HG03159 (cell line): Measurements from ENCODE around the gene WASF2.

Source experiments
- ATAC-seq: cut with Tn5 transposase; IDR thresholded peaks from one replicate; pipeline ENCODE4 v1.9.1; 2021; ENCODE audit warnings: mild to moderate bottlenecking, moderate library complexity; ENCODE audit not compliant: unreplicated experiment

Gene WASF2

GRCh38 chr1:27363766-27364695 is 125.9 kb downstream of the WASF2 start:
- ATAC-seq: no peak

- no peak for ATAC-seq
These were observed 128.4 kb downstream of the WASF2 start for GRCh38 chr1:27361553-27361952.

GRCh38 chr1:27361044-27361402 is 128.9 kb downstream of the WASF2 start:
- ATAC-seq: no peak

- no peak for ATAC-seq
These were observed 129.6 kb downstream of the WASF2 start for GRCh38 chr1:27360159-27361043.

GRCh38 chr1:27359822-27360158 is 130.2 kb downstream of the WASF2 start:
- no peak for ATAC-seq

GRCh38 chr1:27358928-27359313 is 131.0 kb downstream of the WASF2 start:
- ATAC-seq: no peak

GRCh38 chr1:27358038-27358927 is 131.7 kb downstream of the WASF2 start:
- ATAC-seq: no peak

- ATAC-seq: no peak
These were observed 132.5 kb downstream of the WASF2 start for GRCh38 chr1:27357281-27358037.

- ATAC-seq: no peak
These were observed 133.2 kb downstream of the WASF2 start for GRCh38 chr1:27356619-27357280.

- ATAC-seq: no peak
These were observed 133.7 kb downstream of the WASF2 start for GRCh38 chr1:27356277-27356618.

GRCh38 chr1:27355683-27356082 is 134.3 kb downstream of the WASF2 start:
- no peak for ATAC-seq
